KG1 (cell line): ENCODE results near the gene VAPB.

Experiments
- DNase-seq: peaks from one replicate; lab custom pipeline; 2025; lab: John Stamatoyannopoulos, UW

Gene VAPB

DNA sequence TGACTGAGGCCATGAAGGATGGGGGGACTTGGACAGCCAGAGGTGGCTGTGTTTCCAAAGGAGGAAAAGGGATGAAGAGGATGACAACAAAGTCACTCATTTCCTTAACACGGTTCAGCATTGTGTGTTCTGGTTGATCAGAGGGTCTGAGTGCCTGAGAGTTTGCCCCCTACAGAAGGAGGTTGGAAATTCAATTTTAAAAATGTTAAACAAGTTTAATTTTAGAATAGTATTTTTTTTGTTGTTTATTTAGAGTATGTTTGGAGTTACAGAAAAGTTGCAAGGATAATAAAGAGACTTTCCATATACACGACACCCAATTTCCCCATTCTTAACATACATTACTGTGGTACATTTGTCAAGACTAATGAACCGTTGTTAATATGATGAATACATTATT is 10.3 kb upstream of the VAPB start:
- no peak for DNase-seq

DNA sequence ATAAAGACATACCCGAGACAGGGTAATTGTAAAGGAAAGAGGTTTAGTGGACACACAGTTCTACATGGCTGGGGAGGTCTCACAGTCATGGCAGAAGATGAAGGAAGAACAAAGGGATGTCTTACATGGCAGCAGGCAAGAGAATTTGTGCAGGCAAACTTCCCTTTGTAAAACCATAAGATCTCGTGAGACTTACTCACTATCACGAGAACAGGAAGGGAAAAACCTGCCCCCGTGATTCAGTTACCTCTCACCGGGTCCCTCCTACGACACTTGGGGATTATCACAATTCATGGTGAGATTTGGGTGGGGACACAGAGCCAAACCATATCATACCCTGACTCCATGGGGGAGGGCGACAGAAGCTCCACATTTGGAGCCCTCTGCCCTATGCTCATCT is 7.4 kb upstream of the VAPB start:
- no peak for DNase-seq

DNA sequence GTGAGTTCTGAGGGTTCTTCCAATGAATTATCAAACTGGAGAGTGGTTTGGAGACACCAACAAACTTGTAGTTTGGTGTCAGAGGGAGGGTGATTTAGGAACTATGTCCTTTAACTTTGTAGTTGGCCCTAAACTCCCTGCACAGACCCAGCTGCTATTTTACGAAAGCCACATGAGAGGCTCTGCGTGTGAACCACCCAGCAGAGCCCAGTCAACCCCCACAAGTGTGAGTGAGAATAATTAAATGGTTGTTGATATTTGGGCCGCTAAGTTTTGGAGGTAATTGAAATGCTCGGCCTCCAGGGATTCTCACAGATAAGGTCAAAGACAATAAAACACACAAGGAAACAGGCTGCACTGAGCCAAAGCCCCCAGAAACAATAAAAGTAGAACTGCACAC is 6.9 kb upstream of the VAPB start:
- DNase-seq = no peak

DNA sequence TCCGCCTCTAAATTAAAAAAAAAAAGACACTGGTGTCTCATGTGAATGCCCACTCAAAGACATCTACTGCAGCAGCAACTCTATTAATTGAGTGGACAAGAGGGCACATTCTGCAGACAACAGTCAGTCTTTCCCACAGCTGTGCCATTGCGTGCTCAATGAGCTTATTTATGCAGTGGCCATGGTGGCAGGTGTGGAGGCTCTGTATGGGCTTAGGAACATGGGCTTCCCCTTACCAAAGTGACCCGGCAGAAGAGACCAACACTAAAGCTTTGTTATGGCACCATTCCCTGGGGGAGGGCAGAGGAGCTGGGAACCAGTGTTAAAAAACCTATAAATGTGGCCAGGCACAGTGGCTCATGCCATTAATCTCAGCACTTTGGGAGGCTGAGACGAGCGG is 4.2 kb upstream of the VAPB start:
- no peak for DNase-seq

DNA sequence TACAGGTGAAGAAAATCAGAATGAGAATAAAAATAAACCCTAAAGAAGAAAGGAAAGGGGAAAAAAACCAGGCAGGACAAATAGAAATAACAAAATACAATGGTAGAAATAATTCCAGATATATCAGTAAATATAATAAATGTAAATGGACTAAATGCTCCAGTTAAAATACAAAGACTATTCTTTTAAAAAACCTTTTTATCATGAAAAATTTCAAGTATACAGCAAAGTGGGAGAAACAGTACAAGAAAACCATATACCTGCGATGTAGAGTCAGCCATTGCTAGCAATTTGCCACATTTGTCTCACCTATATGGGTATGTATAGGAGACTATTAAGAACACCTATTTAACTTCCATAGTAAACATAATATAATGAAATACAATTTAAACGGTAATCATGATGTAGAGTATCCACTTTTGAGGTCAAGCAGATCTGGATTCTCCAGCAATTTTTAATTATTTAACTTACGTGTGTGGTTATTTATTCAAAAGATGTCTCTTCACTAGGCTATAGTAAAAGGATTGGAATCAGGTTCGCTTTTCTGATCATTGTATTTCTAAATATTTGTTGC is 914 bp upstream of the VAPB start:
- DNase-seq = no peak

DNA sequence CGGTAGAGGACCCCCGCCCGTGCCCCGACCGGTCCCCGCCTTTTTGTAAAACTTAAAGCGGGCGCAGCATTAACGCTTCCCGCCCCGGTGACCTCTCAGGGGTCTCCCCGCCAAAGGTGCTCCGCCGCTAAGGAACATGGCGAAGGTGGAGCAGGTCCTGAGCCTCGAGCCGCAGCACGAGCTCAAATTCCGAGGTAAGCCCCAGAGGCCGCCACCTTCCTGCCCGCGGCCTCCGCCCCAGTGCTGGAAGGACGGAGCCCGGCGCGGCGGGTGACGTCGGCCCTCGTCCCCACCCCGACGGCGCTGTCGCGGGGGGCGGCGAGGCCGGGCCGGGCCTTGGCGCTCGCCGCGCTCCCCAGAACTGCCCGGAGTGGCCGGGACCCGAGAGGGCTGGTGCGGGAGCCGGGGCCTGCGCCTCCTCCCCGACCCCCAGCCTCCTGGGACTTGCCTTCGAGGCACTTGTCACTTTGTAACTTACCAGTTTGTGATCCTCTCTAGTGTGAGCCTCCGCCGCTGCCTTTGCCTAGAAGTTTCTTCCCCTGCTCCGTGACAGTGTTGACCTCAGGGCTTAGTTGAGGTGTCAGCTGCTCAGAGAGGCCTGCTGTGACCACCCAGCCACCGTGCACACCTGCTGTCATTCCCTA is 417 bp downstream of the VAPB start:
- DNase-seq = no peak

DNA sequence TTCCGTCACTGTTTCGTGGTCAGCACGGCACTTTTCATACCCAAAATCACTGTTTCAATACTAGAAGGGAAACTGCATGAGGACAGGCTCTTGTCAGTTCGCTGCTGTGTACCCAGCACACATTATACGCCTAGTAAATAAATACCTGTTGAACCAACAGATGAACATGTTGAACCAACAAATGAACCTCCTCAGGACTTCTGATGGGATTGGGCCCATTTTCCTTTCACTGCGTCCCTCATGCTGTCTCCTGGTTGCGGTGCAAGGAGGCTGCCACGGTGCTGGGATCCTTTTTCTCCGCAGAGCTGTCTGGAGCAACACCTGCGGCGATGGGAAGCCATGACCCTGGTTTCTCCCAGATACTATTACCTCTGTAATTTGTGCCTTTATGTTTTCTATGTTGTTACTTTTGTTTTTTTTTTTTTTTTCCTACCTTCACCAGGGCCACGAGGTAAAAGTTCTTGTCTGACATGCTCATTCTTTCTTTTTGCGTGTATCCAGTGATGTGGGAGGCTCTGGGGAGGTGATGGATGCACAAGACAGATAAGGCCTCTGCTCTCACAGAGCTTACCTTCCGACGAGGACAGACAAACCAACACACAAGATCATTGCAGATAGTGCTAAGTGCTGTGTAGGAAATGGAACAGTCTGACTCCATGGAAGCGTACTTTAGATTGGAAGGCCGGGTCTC is 1.1 kb downstream of the VAPB start:
- DNase-seq = no peak

DNA sequence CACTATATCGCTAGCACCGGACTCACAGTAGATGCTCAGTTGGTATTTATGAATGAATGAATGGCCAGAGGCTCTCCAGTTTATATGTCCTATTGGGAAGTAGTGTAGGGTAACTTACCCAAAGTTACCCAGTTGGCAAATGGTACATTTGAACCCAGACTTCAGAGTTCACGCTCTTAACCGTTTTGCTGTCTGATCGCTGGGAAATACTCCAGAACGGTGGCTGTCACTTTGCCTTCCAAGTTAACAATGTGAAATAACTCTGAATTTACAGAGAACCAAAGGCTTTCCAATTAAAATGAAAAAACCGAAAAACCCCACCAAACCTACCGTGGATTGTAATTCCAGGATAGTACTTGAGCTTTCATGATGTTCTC is 1.6 kb downstream of the VAPB start:
- no peak for DNase-seq

DNA sequence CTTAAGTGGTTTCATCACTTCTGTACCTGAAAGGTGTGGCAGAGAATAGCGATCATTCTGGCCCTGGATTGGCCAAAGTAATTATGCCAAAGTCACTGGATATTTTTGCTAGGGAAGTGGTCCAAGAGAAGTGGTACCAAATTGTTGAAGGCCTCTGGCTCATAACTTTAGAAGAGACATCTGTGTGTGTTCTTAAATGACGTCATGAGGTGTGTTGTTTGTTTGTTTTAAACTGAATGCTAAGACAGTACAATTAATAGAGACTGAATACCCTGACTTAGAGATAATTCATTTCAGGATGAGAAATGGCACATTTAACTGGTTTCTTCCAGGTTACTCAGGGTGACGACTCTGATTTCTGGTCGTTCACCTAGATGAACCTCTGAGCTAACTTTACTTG is 3.3 kb downstream of the VAPB start:
- DNase-seq = no peak

DNA sequence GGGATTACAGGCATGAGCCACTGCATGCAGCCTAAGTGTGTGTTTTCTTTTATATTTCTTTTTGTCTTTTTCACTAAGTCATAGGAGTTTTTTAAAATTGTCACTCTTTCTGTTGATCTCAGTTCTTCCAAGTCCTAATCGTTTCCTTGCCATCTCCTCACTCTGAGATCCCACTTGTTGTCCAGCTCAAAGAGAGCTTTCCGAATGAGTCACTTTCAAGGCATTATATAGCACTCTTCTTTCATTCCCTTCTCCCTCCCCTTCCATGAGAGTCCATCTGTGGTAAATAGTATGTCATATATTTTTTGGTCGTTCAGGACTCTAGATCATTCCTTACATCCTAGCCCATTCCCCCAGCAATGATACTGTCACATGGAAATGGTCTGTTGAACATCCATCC is 4.3 kb downstream of the VAPB start:
- DNase-seq = no peak

DNA sequence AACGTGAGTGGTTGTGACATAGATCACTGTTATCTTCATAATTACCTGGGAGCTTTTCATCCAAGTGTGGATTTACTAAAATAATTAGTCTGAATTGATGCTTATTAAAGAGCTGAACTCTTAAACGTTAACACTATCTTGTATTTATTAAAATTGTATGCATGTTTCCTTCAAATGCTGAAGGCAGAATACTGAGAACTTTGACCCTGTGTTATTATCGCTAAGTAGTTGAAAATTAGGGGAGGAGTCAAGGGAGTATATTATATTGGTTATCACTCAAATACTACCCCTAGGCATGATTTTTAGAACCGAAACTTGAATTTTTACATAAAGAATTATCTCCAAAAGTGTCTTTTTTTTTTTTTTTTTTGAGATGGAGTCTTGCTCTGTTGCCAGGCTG is 5.8 kb downstream of the VAPB start:
- no peak for DNase-seq

DNA sequence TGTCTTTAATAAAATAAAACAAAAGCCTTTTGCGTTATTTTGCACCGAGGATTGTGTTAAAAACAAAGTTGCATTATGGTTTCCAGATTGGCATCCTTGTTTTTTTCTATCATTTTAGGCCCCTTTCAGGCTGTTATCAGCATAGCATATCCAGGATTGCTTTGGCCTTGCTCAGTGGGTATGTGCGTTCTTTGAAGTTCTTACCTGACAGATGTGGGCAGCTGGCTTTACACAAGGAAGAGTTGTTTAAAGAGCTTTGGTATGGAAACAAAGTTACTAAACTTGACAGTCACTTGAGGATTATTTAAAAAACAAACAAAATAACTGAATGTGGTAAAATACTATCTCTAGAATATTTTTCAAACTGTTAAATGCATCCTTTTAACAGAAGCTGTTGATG is 6.6 kb downstream of the VAPB start:
- DNase-seq = no peak

DNA sequence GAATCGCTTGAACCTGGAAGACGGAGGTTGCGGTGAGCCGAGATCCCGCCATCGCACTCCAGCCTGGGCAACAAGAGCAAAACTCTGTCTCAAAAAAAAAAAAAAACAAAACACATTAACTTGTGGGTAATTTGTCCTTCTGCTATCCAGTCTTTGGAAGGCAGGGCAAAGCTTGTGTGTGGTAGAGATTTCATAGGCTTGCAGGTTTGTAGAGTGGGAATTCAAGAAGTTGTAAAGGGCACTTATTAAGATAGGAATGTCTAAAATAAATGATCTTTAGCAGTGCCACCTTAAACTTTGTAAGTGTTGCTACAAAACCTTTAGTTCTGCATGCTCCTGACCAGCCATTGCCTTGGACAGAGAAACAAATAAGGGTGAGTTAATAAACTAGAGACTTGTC is 8.4 kb downstream of the VAPB start:
- DNase-seq = no peak

DNA sequence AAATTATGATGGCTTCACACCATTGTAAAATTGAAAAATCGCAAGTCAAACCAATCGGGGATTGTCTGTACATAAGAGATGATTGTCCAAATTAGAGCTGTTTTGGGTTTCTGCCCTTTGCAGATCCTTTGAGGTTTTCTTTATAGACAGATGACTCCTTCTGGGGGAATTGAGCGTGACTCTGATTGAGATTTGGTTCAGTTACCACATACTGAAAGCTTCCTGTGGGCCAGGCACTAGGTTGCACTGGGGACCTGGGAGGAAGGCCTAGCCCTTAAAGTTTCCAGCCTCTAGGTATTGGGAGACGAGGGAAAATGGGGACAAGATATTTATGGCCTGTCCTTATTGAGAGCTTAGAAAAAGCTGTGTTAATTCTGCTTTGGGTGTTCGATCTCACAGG is 9.2 kb downstream of the VAPB start:
- no peak for DNase-seq

DNA sequence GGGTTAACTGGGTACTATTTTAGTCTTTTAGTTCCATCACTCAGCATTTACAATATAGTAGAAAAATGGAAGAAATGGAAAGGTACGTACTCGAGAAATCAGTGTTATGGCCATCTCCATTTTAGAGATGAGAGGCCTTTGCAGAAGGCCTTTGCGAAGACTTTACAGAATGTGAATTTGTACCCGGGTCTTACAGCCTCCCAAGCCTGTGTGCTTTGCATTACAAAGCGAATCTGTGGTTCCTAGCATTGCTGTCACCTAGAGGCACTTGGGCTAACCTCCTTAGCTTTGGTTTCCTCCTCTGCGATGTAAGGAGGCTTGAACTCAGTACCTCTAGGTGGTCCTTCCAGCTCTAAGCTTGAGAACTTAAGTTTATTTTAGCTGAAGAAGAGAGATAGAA is 10.9 kb downstream of the VAPB start:
- no peak for DNase-seq

DNA sequence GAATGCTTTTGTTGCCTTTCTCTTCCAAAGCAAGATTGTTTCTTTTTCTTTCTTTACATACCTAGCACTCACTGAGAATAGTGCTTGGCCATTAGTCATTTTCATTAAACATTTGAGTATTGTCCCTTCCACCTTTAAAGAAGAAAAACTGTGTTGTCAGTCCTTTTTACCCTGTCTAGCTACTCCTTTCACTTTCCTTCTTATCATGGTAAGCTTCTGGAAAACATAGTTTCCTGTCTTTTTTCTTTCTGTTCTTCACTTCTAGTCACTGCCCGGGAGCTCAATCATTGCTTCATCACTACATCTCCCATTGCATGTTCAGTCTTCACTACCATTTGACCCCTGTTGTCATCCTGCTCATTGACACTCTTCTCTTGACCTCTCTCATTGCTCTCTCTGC is 12.1 kb downstream of the VAPB start:
- DNase-seq = no peak

DNA sequence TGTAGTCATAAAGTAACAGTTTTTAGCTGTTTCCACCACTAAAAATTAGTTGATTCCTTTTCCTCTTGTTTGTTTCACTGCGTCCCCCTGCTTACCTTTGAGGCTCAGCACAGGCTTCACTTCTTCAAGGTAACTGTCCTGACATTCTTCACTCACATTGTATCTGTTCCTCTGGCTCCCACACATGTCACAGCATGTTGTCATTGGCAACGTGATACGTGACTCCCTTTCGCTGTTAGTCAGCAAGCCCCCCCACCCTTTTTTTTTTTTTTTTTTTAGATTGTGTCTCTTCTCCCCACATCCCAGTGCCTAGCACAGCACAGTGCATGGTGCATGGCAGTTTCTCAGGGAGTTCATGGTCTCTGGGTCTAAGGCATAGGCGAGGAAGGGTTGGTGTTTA is 13.3 kb downstream of the VAPB start:
- no peak for DNase-seq

DNA sequence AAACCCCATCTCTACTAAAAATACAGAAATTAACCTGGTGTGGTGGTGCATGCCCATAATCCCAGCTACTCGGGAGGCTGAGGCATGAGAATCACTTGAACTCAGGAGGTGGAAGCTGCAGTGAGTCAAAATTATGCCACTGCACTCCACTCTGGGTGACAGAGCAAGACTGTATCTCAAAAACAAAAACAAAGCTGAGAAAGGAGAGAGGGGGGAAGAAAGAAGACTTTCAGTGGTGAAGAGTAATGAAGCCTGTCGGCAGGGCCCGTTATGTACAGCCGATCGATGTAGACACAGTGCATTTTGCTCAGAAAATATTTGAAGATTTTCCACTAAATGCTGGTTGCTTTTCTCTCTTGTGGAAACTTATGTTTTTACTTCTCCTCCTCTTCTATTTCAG is 13.8 kb downstream of the VAPB start:
- DNase-seq = no peak

DNA sequence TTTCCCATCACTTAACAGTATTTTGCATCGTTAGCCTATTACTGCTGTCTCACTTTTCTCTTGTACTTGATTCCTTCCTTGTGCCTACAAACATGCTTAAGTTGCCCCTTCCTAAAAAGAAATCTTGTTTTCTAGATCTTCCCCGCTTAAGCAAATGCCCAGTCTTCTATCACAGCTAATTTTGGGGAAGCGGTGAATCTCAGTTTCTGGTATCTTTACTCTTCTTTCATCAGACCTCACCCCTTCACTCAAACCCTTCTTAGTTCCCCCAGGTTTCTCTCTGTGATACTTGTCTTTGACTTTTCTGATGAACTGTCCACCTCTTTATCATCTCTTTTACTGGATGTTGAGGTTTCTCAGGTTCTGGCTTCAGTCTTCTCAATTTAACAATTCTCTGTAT is 14.2 kb downstream of the VAPB start:
- DNase-seq = no peak

DNA sequence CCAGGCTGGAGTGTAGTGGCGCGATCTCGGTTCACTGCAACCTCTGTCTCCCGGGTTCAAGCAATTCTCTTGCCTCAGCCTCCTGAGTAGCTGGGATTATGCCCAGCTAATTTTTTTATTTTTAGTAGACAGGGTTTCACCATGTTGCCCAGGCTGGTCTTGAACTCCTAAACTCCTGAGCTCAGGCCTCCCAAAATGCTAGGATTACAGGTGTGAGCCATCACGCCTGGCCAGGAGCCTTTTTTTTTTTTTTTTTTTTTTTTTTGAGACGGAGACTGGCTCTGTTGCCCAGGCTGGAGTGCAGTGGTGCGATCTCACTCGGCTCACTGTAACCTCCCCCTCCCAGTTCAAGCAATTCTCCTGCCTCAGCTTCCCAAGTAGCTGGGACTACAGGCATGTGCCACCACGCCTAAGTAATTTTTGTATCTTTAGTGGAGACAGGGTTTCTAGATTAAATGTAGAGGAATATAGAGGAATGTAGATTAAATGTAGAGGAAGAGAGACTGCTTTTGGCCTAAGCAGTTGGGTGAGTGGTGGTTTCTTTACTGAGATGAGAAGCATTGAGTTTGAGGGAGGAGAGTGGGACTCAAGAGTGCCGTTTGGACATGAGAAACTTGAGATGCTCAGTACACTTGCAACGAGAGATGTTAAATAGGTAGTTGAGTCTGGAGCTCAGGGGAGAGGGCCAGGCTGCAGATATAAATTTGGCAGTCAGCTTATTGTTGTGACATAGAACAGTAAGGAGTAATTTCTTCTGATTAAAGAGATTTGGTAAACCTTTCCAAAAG is 16.7 kb downstream of the VAPB start:
- no peak for DNase-seq

DNA sequence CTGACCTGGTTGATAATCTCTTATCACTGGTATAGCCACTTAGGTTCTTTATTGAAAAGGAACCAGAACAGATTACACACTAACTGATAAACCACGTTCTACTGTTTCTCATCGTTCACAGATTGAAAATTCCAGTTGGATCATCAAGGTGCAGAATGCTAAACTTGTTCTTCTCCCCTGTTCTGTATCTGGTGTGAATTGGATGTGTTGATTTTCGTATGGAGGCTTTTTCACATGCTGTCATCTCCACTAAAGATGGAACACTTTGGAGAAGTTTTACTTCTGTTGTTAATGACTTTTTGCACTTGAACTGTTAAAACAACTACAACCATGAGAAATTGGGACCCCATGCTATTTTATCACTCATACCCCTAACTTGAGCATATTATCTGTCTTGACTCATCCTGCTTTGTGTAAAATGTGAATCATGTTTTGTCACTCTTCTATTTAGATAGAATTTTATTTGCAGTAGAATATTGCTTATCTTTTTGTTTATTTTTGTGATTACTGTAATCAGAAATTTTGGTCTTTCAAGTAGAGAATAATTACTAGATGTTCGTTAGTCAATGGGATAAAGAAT is 17.5 kb downstream of the VAPB start:
- DNase-seq = no peak

DNA sequence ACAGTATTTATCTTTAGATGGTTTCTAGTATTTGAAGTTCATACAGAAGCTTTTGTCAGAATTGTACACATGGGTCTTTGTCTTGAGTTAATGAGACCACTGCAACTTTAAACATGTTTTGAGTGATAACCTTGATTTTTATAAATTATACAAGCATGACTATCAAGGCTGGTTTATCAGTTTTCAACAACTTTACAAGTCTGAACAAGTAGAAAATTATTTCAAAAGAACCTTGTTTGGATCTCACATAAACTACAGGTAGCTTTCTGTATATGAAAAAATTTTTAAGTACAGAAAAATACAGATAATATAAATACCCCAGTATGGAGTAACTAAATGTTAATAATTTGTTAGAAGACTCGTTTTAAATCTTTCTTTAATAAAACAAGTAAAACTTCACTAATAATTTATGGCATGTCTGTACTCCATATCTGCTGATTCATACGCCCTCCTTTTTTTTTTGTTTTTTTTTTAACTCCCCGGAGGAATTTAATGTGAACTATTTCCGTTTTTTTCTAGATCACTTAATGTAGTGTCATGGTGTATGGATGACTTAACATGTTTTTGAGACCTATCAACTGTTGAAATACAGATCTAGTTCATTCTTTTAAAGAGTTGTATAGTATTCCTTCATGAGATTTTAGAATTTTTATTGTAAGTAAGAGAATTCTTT is 18.3 kb downstream of the VAPB start:
- DNase-seq = no peak
